Brain pericyte (primary cell): Measurements from ENCODE around the gene KDM2A.

Experiments used
- DNase-seq: peaks from one replicate; pipeline ENCODE4 v3.0.0-alpha.2; 2012; ENCODE audit warnings: low read depth, low spot score

The KDM2A gene

GRCh38 chr11:67272327-67273259, 153.5 kb downstream of the KDM2A start:
- DNase-seq = no peak

DNA sequence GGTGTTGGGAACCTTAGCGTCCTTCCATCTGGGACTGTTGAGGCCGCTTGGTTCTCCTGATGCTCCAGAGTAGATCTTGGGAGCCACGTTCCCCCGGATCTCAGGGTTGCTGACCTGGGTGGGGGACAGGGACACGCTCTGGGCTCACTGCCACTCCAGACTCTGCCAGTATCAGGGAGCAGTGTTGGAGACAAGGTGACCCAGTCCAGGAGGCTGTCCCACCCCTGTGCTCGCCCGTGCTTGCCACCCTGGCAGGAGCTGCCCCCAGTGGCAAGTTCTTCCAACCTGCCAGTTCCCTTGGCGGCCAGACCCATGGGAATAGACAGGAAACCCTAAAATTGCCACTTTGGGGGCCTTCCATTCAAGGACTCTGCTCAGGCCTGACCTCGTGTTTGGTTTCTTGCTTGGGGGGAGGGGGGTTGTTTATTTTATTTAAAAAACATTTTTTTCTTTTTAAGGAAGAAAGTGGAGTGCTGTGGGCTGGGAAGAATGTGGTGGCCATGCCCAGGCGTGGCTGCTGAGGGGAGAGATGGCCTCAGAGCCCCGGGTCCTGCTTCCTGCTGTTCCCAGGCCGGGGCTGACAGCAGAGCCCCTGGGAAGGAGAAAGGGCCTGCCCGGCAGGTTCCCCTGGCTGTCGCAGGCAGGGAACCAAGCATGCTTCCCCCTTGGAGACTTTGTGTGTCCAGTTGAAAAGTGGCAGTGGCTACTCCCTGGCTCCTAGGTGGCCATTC, 154.4 kb downstream of the KDM2A start:
- no peak for DNase-seq

DNA sequence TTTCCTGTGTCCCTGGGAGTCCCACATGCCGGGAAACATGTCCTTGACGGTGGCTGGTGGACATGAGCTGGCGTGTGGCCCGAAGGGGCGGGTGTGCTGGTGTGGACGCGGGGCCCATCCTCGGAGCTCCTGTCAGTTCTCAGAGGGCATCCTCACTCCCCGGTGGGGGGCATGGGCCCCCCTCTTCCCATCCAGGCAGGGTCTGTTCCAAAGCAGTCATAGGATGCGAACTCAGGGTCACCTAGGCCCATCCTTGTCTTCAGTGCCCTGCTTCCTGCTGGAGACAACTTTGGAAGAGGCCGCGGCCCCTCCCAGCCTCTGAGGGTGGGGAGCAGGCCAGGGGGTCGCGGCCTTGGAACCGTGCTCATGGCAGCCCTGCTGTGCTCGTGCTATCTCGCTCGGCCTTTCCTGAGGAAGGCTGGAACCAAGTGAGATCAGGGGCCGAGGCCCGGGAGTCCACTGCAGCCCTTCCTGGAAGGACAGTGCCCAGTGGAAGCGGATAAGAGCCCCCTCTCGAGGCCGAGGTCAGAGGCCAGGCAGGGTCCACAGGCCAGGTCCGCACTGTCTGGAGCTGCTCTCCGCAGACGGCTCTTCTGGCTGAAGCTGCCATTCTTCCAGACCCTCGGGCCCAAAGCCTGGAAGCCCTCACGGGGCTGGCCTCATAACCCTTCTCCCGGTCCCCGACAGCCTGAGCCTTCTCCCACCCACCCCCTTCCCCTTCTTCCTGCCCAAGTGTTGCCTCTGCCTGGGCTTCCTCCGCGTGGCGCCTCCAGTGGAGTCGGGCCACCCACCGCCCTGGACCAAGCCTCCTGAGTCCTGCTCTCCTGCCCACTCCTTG, 155.9 kb downstream of the KDM2A start:
- DNase-seq = no peak

GRCh38 chr11:67275606-67276409, 156.7 kb downstream of the KDM2A start:
- DNase-seq = no peak

DNA sequence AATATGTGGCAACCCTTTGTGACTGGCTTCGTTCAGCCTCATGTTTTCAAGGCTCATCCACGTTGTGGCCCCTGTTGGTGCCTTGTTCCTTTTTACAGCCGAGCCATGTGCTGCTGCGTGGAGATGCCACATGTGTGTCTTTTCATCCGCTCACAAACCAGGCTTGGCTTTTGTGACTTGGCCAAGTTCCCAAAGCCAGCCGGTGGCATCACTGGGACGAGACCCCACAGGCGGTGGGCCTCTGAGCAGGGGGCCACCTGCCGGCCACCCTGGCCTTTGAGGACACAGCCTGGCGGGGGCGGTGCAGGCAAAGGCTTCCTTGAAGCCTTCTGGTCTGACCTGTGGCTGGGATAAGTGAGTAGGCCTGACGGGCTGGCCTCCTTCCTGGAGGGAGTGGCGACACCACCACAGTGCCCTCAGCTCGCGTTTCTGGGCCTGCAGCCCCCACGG, 157.7 kb downstream of the KDM2A start:
- no peak for DNase-seq

- no peak for DNase-seq
Observed at GRCh38 chr11:67277231-67277961, 158.3 kb downstream of the KDM2A start.

DNA sequence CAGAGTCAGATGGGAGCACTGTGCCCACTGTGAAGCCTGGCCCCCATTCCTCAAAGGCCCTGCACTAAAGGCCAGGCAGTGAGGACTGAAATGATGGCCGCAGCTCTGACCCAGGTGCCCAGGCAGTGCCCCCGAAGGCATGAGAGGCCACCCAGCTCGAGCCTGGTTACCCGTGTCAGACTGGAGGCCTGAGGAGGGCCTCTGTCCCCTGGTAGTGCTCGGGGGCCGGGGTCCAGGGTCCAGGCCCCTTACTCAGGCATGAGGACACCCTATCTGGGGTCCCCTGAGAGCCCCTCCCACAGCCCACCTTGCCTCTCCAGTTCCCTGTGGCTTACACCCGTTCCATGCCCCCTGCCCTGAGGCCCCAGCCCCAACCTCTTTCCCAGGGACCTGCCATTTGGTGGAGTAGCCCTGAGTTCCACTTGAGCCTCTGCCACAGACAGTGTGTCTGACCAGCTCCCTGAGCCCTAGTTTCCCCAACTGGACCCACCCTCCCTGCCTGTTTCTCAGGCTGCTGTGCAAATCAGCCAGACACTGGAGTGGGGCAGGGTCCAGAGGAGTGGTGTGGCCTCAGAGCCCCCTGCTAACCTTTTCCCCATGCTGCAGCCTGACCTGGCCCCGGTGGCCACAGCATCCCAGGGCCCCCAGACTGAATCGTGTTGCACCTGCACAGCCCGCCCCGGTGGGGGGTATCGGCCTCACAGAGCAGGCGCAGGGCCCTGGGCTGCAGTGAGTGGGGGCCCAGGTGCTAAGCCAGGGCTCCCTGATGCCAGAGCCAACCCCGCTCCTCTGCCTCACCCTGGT, 159.3 kb downstream of the KDM2A start:
- DNase-seq = no peak

DNA sequence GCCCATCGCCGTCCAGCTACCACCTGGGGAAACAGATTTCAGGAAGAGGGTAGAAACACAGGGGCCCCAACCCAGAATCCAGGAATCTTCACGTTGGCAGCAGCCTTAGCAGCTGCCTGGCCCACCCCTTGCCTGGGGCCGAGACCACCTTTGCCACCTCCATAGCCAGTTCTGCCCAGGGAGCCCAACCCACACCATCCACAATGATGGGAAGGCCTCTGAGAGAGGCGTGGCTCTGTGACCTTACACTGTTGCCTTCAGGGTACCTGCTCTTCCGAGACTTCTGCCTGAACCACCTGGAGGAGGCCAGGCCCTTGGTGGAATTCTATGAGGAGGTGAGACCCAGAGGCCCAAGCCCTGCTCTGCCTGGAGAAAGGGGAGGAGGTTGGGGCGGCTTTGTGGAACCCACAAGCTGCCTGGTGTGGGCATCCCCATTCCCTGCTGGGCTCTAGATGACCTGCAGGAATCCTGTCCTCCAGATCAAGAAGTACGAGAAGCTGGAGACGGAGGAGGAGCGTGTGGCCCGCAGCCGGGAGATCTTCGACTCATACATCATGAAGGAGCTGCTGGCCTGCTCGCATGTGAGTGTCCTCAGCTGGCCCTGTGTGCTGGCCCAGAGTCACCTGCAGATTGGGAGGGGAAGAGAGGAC, 160.0 kb downstream of the KDM2A start:
- no peak for DNase-seq

DNA sequence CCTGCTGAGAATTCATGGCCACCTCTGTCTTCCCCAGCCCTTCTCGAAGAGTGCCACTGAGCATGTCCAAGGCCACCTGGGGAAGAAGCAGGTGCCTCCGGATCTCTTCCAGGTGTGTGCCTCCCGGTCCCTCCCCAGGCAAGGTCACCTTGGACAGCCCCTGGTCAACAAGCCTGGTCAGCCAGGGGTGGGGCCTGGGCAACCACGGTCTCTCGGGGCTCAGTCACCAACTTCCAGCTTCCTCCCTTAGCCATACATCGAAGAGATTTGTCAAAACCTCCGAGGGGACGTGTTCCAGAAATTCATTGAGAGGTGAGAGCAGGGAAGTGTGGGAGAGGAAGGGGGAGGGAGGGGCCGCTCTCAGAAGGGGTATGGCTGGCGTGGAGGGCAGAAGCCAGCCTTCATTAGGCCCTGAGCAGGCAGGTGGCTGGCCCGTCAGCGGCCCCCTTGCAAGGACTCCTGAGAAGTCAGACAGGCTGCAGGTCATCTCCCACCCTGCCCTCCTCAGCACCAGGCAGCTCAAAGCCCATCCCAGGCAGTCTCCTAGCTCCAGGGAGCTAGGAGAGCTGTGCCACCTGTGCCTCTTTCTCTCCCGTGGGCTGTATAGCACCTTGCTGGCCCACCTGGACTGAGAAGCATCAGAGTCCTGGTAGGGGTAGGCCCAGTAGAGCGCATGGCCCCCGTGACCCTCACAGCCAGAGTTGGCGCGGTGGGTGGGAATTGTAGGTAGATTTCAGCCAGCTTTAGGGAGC, 160.7 kb downstream of the KDM2A start:
- DNase-seq = no peak

GRCh38 chr11:67280341-67280787, 161.3 kb downstream of the KDM2A start:
- no peak for DNase-seq

GRCh38 chr11:67280788-67281551, 161.9 kb downstream of the KDM2A start:
- DNase-seq = no peak

DNA sequence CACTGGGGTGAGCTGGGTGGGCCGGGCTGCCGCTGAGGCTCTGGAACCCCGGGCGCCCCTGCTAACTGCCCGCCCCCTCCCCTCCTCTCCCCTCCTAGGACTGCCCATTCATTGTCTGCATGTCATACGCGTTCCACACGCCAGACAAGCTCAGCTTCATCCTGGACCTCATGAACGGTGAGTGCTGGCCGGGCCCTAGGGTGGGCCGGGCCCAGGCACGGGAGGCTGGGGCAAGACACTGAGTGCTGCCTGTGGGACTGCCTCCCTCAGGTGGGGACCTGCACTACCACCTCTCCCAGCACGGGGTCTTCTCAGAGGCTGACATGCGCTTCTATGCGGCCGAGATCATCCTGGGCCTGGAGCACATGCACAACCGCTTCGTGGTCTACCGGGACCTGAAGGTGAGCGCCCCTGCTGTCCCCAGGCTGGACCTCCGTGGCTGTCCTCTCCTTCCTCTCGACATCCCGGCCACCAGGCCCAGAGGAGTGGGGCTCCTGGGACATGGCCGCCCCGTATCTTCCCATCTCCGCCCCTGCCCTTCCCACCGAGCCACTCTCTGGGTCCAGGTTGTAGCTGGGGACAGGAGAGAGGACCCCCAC, 162.6 kb downstream of the KDM2A start:
- no peak for DNase-seq

DNA sequence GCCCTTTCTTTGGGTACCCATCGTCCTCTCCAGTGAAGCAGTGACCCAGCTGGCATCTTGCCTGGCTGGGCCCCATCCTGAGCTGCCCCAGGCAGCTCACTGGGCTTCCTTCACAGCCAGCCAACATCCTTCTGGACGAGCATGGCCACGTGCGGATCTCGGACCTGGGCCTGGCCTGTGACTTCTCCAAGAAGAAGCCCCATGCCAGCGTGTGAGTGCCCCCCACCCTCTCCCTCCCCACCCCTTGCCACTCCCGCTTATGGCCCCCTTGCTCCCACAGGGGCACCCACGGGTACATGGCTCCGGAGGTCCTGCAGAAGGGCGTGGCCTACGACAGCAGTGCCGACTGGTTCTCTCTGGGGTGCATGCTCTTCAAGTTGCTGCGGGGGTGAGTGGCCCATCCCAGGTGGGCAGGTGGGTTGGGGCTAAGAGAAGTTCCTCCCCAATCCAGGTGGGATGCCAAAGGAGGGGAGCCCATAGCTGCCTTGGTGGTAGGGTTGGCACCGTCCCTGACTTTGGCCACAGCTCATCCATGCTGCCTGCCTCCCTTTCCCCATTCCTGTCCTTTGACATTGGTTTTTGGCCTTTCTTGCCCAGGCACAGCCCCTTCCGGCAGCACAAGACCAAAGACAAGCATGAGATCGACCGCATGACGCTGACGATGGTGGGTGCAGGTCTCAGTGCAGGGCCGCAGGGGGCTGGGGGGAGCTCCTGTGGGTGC, 163.3 kb downstream of the KDM2A start:
- no peak for DNase-seq

DNA sequence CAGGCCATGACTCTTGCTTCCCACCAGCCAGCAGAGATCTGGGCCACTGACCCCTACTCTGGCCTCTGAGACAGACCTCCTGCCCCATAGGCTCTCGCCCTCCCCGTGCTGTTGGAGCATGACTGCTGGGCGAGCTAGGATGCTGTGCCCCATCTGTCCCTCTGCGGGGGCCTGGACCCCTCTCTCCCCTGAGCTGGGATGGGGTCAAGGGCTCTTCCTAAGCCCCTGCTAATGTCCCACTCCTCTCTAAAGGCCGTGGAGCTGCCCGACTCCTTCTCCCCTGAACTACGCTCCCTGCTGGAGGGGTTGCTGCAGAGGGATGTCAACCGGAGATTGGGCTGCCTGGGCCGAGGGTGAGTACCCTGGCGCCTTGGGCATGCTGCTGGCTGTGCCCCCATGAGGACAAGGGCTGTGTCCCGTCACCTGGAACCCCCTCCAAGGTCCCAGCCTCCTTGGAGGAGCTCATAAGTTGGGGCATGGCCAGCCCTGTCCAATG, 163.9 kb downstream of the KDM2A start:
- no peak for DNase-seq

GRCh38 chr11:67283481-67283963, 164.5 kb downstream of the KDM2A start:
- no peak for DNase-seq
